ENCODE data around the gene SLC5A9. TPM values are rescaled to one million over a fixed set of nuclear protein-coding genes. Genes with fewer than 3 reads are reported as not detected.

The SLC5A9 gene
- total and polyA plus RNA-seq, 2 experiments from 2014 or later, result 0.10 TPM

DNA sequence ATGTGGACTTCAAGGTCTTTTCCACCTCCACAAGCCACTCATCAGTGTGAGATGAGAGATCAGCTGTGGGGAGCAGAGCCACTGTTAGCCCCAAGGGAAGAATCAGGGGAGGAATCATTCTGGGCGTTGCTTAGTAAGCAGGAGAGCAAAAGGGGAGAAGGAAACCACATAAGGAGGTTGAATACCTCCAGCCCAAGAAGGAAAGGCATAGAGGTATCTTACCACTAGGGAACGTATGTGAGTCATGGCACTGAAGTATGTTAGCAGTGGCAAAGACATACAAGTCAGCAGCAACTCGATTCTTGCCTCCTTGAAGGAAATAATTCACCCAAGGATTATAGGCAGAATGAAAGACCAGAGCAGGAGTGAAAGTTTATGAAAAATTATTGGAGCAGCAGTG lies 31.6 kb upstream of the SLC5A9 start (continued):
- TF ChIP-seq REST (IDR thresholded peaks at IDR 0.05; ENCODE audit: unreplicated experiment), result no peak

- ATAC-seq, result no peak
- no peaks in the 10 kb centered on the region for H3K79me2 ChIP-seq (replicated peaks; ENCODE audit: insufficient read depth)
- no peaks in the 10 kb centered on the region for H3K4me1 ChIP-seq (ENCODE audit: insufficient read depth)
- no peaks in the 10 kb centered on the region for H3K4me1 Mint-ChIP-seq
- H3K9me2 ChIP-seq (ENCODE audit: insufficient read depth), result no peaks in the 10 kb centered on the region
- no peak overlapping the region for H3K27ac Mint-ChIP-seq
- H3K36me3 ChIP-seq (ENCODE audit: insufficient read depth), result no peaks in the 10 kb centered on the region
- H4K20me1 ChIP-seq (replicated peaks; ENCODE audit: insufficient read depth), result no peaks in the 10 kb centered on the region
- H3K27ac ChIP-seq (ENCODE audit: low read depth), result no peak overlapping the region
- peaks cover 34% of the 10 kb centered on the region for H3K9me3 Mint-ChIP-seq
- no peak overlapping the region for H3K4me2 ChIP-seq
- DNase-seq (ENCODE audit: low spot score), result no peak
- H3K4me3 ChIP-seq, result no peak overlapping the region
- peaks cover 1% of the 10 kb centered on the region for H3K27me3 Mint-ChIP-seq (ENCODE audit: insufficient read depth, low read depth, poor library complexity)
- H3K27me3 ChIP-seq (ENCODE audit: insufficient read depth), result no peaks in the 10 kb centered on the region
- no peaks in the 10 kb centered on the region for H3F3A ChIP-seq (replicated peaks; ENCODE audit: low read depth)
- no peak overlapping the region for H2AFZ ChIP-seq
- peaks cover 15% of the 10 kb centered on the region for H3K36me3 Mint-ChIP-seq (ENCODE audit: low read depth)
- H3K4me3 Mint-ChIP-seq, result no peak overlapping the region
- no peak for TF ChIP-seq REST (IDR thresholded peaks at IDR 0.05; ENCODE audit: unreplicated experiment)
- TF ChIP-seq NANOG (IDR thresholded peaks at IDR 0.05; ENCODE audit: borderline replicate concordance), result no peak
- no peak for TF ChIP-seq POLR2AphosphoS5 (IDR thresholded peaks at IDR 0.05; ENCODE audit: low read depth)
- TF ChIP-seq, protein P1, sequence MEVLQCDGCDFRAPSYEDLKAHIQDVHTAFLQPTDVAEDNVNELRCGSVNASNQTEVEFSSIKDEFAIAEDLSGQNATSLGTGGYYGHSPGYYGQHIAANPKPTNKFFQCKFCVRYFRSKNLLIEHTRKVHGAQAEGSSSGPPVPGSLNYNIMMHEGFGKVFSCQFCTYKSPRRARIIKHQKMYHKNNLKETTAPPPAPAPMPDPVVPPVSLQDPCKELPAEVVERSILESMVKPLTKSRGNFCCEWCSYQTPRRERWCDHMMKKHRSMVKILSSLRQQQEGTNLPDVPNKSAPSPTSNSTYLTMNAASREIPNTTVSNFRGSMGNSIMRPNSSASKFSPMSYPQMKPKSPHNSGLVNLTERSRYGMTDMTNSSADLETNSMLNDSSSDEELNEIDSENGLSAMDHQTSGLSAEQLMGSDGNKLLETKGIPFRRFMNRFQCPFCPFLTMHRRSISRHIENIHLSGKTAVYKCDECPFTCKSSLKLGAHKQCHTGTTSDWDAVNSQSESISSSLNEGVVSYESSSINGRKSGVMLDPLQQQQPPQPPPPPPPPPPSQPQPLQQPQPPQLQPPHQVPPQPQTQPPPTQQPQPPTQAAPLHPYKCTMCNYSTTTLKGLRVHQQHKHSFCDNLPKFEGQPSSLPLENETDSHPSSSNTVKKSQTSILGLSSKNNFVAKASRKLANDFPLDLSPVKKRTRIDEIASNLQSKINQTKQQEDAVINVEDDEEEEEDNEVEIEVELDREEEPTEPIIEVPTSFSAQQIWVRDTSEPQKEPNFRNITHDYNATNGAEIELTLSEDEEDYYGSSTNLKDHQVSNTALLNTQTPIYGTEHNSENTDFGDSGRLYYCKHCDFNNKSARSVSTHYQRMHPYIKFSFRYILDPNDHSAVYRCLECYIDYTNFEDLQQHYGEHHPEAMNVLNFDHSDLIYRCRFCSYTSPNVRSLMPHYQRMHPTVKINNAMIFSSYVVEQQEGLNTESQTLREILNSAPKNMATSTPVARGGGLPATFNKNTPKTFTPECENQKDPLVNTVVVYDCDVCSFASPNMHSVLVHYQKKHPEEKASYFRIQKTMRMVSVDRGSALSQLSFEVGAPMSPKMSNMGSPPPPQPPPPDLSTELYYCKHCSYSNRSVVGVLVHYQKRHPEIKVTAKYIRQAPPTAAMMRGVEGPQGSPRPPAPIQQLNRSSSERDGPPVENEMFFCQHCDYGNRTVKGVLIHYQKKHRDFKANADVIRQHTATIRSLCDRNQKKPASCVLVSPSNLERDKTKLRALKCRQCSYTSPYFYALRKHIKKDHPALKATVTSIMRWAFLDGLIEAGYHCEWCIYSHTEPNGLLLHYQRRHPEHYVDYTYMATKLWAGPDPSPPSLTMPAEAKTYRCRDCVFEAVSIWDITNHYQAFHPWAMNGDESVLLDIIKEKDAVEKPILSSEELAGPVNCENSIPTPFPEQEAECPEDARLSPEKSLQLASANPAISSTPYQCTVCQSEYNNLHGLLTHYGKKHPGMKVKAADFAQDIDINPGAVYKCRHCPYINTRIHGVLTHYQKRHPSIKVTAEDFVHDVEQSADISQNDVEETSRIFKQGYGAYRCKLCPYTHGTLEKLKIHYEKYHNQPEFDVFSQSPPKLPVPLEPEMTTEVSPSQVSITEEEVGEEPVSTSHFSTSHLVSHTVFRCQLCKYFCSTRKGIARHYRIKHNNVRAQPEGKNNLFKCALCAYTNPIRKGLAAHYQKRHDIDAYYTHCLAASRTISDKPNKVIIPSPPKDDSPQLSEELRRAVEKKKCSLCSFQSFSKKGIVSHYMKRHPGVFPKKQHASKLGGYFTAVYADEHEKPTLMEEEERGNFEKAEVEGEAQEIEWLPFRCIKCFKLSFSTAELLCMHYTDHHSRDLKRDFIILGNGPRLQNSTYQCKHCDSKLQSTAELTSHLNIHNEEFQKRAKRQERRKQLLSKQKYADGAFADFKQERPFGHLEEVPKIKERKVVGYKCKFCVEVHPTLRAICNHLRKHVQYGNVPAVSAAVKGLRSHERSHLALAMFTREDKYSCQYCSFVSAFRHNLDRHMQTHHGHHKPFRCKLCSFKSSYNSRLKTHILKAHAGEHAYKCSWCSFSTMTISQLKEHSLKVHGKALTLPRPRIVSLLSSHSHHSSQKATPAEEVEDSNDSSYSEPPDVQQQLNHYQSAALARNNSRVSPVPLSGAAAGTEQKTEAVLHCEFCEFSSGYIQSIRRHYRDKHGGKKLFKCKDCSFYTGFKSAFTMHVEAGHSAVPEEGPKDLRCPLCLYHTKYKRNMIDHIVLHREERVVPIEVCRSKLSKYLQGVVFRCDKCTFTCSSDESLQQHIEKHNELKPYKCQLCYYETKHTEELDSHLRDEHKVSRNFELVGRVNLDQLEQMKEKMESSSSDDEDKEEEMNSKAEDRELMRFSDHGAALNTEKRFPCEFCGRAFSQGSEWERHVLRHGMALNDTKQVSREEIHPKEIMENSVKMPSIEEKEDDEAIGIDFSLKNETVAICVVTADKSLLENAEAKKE (CRISPR knock-in tag; IDR thresholded peaks at IDR 0.05), result no peak
- no peak for TF ChIP-seq CTCF (conservative IDR thresholded peaks at IDR 0.05; ENCODE audit: low read depth in 2 of 2)
- TF ChIP-seq ETS1 (IDR thresholded peaks at IDR 0.05), result no peak
- no peak for TF ChIP-seq ZNF331 (CRISPR knock-in tag; IDR thresholded peaks at IDR 0.05; ENCODE audit: low read depth)
- no peak for TF ChIP-seq EZH2 (IDR thresholded peaks at IDR 0.05; ENCODE audit: low read depth, unreplicated experiment)
- no peak for TF ChIP-seq JUNB (IDR thresholded peaks at IDR 0.05; ENCODE audit: unreplicated experiment)
Observed at GRCh38 chr1:48194801-48195200, 27.7 kb upstream of the SLC5A9 start.

All from GM23338 (cell line).